CD4-positive, alpha-beta T cell treated with Interleukin-4 for 4 hours (primary cell): Measurements from ENCODE around the gene HSPG2.
A peak's percentile ranks its signal among the peaks of the same experiment; 100 is the strongest.
"Not testable (repeated sequence)": the region's sequence is repeated elsewhere in the genome, so short reads cannot be mapped to it uniquely, and the experiment has no call there.

Source experiments
- DNase-seq: peaks from one replicate; pipeline ENCODE4 v3.0.0-alpha.2; 2020

The HSPG2 gene

DNA sequence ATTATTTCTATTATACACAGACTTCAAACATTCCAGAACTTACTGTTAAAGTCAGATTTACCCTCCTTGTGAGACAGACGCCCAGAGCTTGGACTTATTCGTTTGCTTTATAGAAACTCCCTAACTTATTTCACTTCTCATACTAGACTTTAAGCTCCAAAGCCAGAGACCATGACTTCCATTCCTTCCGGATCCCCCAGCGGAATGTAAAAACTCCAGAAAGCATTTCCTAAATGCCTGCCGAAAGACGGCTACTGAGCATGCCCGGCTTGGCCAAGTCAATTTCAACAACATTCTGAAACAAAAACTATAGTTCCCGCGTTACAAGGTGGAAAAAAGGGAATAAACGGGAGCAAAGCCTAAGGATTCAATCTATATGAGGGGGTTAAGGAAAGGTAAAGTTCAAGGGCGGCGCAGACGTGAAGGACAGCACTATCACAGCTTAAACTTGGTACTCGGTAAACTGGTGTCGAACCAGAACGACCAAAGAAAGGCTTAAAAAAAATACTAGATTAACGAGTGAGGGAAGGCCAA, 155.2 kb downstream of the HSPG2 start:
- DNase-seq, result no peak

- DNase-seq, result peak; percentile 47
Measured at GRCh38 chr1:21779613-21780521, 157.2 kb downstream of the HSPG2 start.

GRCh38 chr1:21778405-21778727, 158.7 kb downstream of the HSPG2 start:
- no peak for DNase-seq

GRCh38 chr1:21776925-21777324, 160.2 kb downstream of the HSPG2 start:
- not testable (repeated sequence) for DNase-seq

DNA sequence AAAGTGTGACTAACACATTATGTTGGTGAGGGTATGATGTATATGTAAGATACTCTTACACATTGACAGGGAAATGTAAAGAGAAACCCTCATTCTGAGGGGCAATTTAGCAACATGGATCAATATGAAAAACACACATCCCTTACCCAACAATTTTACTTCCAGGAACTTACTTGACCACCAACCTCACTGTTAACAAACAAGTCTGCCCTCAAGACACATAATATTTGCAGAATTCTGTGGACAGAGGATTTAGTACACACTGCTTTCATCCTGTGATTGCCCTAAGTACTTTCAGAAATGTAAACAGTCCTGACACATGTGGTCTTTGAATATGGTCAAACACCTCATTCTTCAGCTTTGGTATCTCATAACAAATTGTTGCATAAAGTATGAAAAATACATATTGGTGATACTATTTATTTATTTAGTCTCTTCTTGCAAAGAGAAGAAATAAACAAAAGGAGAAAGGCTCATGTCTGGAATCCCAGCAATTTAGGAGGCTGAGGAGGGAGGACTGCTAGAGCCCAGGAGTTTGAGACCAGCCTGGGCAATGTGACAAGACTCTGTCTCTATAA, 161.0 kb downstream of the HSPG2 start:
- DNase-seq, result no peak

DNA sequence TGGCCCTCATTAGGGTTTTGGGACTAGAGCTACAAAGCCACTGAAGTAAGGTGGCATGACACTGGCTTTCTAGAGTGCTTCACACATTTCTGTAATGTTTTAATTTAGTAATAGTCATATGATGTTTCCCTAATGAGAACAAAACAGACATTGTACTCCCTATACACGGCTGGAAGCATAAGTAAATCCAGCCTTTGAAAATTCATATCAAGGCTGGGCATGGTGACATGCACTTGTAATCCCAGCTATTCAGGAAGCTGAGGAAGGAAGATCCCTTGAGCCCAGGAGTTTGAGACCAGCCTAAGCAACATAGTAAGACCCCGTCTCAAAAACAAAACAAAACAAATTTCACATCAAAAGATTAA, 161.6 kb downstream of the HSPG2 start:
- DNase-seq, result no peak

DNA sequence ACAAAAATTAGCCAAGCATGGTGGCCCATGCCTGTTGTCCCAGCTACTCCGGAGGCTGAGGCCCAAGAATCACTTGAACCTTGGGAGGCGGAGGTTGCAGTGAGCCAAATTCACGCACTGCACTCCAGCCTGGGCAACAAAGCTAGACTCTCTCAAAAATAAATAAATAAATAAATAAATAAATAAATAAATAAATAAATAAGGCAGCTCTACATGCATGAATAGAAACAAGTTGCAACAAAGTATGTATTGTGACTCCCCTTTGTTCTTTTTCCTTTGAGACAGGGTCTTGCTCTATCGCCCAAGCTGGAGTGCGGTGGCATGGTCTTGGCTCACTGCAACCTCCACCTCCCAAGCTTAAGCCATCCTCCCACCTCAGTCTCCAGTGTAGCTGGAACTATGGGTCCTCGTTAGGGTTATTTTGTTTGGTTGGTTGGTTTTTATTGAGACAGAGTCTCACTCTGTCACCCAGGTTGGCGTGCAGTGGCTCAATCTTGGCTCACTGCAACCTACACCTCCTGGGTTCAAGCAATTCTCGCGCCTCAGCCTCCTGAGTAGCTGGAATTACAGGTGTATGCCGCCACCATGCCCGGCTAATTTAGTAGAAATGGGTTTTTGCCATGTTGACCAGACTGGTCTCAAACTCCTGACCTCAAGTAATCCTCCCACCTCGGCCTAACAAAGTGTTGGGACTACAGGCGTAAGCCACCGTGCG, 162.1 kb downstream of the HSPG2 start:
- no peak for DNase-seq

GRCh38 chr1:21773585-21773984, 163.5 kb downstream of the HSPG2 start:
- DNase-seq, result peak; percentile 46
